Activated T-cell treated with anti-CD3 and anti-CD28 coated beads for 24 hours (primary cell): ENCODE data around the gene SP110.
A peak's percentile ranks its signal among the peaks of the same experiment; 100 is the strongest.
"Not testable (repeated sequence)": the region's sequence is repeated elsewhere in the genome, so short reads cannot be mapped to it uniquely, and the experiment has no call there.

ENCODE experiments used
- DNase-seq: peaks from one replicate; pipeline ENCODE4 v3.0.0-alpha.2; 2020; ENCODE audit warnings: low read depth

SP110 gene

DNA sequence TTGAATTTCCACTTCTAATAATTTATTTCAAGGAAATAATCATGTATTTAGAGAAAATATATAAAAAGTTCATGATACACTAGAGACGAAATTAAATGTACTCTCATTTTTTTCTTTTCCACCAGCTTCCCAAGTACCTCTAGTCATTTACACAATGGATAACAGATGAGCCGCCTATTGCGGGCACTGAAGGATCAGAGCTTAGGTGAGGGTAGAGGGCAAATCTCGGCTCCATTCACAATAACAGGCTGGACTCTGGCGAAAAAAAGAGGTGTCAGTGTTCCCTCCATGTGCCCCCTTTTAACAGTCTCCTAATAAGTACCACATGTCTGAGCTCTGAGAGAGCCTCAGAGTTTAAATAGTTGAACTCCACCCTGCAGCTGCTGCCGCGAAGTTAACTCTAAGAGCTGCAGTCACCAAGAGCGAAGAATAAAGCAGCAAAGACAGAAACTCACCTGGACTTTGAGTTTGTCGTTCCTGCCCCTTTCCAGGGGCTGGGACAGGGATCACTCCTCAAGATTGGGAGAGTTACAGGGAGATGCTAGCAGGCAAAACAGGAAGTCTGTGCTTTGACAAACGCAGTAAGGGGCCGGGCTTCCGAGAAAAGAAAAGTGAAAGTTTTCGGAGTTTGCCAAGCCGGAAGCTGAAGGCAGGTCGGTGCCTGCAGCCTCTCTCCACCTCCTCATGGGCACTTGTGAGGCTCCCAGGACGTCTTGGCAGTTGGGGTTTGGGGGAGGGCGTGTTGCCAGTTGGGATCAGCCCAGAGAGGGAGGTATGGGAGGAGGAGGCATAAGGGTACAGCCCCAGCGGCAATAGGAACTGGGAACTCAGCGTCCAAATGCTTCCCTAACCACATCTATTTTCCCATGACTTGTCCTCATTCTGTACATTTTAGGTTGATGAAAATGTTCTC, at the start of gene SP110:
Gene SP110 (minus strand): TSS at position 566 of the 913 bp plus-strand sequence. CDS start 3,057 bp downstream, outside the sequence.
- peak; percentile 73 for DNase-seq

DNA sequence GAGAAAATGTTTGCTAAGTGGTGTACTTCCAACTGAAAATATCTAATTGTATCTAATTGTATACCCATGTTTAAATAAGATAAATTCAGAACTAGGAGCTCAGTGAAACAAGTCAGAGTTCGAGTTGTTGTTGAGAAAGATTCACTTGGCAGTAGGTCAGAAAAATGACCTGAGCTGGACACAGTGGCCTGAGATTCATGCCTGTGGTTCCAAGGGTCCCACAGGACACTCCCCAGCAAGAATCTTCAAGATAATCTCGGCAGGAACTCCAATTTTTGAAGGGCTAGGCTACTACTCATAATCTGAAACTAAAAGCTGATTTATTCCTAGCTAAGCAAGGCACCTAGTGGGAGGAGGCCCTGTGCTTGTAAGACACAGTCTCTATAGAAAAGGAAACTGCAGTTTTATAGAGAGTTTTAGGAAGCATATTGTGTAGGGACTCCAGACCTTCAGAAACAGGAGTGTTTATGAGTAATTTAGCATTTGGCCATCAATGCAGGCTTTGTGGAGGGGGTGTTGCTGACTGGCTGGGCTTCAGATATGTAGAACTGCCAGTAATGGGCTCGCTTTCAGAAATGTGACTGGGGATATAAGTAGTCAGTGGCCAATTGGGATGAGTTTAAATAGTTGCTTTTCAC, 48.9 kb upstream of the SP110 start:
- no peak for DNase-seq

DNA sequence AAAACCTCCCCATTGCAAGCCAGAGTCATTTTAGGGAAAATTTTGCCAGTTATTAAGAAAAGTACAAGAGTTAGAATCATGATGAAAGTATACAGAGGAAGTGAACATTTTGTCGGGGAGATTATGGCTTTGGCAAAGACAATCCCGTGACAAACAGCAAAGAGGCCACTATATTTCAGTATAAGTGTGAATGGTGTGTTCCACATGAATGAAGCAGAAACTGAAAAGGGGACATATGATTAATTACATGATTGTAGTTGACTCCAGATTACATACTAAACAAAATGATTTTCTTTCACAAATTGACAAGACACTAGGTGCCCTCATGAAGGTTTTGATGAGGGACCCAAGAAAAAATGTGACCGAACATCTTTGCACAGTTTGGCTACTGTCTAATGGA, 47.8 kb upstream of the SP110 start:
- DNase-seq = no peak

DNA sequence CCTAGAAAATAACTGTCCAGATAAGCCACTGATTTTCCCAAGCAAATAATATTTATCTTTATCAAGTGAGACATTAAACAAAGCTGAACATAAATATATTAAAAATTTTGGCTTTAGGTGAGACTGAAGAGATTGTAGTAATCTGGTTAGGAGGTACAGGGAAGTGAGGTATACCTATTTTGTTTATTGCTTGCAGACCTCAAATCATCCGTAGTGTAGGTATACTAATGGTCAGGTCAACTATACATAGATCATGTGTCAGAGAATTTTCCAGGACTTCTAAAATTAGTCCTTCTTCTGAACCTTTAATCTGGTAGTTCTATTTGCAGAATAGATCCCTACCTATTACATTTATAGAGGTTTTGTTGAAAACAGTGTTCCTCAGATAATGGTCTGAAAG, 47.3 kb upstream of the SP110 start:
- DNase-seq = no peak

DNA sequence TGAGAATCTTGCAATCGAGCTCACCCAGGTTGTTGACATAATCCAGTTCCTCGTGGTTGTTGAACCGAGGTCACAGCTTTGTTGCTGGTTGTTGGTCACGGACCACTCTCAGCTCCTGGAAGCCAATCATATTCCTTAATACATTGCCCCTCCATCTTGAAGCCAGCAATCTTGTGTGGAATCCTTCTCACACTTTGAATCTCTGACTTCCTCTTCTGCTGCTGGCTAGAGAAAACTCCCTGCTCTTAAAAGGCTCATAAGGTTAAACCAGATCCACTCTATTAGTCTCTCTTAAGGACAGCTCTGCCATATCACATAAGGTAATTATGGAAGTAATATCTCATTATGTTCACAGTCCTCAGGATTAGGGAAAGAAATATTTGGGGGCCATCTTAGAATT, 46.9 kb upstream of the SP110 start:
- DNase-seq = no peak

DNA sequence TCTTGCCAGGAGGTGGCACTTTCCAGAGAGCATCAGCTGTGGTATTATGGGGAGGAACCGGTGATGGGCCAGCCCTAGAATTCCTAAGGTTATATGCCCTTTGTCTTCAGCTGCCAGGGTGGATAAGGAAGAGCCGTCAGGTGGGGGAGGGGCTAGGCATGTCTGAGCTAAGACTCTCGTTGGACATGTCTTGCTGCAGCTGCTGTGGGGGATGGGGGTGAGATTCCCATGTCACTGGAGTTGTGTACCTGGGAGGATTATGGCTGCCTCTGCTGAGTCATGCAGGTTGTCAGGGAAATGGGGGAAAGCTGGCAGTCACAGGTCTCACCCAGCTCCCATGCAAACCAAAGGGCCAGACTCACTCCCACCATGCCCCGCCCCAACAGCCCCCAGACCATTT, 45.2 kb upstream of the SP110 start:
- DNase-seq = not testable (repeated sequence)

DNA sequence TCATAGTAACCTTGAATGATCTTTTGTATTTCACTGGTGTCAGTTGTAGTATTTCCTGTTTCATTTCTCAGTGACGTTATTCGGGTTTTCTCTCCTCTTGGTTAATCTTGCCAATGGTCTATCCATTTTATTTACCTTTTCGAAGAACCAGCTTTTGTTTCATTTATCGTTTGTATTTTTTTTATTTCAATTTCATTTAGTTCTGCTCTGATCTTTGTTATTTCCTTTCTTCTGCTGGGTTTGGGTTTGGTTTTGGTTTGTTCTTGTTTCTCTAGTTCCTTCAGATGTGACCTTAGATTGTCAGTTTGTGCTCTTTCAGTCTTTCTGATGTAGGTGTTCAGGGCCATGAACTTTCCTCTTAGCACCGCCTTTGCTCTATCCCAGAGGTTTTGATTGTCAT, 42.5 kb upstream of the SP110 start:
- DNase-seq = no peak

DNA sequence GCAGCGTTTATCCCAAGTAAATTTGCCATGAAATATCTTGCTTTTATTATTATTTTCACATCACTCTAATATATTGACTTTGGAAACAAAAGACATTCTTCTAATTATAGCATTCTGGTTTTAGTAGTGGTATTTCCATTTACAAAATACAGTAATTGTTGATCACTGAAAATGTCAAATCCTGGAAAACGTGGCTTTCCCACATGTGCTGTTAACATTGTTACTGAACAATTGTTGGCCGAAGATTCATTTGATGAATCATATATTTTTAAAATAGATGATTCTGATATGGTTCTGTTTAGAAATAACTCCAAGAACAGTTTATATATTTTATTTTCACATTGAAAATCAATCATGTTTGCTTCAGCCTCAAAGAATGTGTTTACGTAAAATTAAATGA, 38.7 kb upstream of the SP110 start:
- no peak for DNase-seq

DNA sequence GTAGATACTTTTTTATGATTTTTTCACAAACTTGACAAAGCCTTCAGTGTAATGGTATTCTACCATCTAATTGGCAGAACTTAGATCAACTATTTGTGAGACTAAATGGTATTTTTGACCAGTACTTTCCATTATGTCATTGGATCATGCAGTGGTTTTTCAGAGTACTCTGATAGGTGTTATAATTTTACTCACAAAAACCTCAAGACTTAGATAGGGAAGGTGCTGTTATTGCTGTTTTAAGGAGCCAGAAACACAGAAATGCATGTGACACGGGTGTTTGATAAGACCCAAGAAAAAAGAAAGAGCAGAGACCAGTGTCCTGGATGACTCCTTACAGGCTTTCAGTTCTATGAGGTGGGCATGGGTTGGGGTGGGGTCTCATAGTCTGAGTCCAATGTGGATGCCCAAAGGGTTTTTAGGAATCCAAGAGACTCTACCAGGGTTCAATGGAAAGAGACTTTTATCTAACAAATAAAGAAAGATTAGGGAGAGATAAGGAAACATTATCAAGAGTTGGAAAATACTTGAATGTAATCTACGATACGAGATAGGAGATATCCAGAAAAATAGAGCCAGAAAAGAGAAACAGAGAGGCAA, 37.0 kb upstream of the SP110 start:
- no peak for DNase-seq

DNA sequence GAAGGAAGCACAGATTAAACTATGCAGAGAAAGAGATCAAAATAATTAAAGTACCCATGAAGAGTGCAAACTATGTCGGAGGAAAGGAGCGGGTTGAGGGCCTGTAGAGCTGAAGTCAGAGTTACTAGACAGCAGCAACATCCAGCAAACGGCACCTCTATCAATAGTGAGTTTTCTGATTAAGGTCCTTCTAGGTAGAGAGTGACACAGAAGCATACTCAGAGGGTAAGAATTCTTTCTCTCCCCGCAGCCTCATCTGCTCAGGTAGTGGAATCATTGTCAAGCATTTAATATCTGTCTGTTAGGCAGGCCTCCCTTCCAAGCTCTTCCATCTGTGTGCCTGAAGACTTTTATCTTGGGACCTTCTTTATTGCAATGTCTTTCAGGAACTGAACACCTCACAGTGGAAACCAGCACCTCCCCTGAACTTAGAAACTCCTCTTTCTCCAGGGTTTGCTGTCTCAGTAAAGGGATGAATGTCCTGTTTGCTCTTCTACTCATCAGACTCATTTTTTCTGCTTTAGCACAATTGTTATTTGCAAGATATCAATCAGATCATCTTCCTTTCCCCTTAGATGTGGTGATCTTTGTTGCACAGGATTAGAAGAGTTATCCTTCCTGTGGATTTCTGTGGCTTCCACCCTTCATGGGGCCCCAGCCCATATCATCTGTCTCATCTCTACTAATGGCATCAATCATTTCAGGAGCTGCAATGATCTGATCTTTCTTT, 34.5 kb upstream of the SP110 start:
- peak; percentile 17 for DNase-seq

DNA sequence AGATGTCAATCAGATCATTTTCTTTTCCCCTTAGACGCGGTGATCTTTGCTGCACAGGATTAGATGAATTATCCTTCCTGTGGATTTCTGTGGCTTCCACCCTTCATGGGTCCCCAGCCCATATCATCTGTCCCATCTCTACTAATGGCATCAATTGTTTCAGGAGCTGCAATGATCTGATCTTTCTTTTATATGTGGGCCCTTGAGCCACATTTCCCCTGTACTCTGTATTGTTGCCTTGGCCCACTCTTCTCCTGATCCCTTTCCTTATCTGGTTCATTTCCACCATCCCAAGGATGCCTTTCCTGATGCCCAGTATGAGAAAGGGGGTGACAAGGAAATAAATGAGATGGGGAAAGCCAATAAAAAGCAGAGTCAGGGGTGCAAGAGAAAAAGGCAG, 30.4 kb upstream of the SP110 start:
- no peak for DNase-seq

DNA sequence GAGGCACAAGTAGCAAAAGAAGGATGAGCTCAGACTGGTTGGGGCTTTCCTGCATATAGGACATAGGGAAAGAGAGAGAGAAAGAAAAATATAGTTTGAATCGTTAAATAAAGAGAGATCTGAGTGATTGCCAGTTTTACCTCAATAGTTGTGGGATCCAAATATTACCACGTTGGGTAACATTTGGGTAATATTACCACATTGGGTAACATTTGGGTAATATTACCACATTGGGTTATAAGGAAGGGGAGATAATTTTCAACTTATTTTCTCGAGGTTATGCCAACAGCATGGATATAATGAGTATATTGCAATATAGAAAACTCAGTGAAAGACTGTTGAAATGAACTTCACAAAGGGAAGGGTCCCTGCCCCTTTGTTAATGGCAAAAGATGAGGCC, 26.4 kb upstream of the SP110 start:
- DNase-seq = no peak

DNA sequence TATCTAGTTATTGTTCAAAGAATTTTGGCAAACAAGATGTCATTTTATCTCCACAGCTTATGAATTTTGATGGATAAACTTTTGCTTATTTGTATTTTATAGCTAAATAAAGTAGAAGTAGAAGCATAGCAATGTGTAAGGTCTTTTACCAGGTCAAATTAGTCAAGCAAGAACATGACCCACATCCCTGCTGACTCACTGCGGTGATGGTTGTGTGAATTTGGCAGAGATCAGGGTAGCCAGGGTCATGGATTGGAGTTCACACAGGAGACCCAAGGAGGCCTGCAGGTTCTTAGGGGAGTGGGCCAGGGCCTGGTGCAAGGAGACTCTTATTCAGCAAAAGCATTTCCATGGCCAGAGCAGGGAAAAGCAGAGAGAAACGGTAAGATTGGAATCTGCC, 24.4 kb upstream of the SP110 start:
- no peak for DNase-seq

DNA sequence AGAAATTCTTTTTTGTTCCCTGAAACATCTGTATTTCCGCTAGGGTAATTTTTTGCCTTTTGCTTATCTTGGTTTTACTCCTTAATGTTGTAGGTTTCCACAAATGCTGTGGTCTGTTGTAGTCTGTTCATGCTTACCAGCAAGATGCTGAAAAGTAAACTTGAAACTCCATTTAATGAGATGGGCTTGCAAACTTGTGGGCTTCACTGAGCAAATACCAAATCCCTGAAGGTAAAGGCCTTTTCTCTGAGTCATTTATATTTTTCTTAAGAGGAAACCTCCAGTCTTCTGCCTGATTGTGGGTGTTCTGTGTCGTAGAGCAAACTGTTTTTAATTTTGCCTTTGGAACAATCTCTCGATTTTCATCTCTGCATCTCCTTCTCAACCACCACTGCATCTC, 15.1 kb upstream of the SP110 start:
- DNase-seq = no peak

DNA sequence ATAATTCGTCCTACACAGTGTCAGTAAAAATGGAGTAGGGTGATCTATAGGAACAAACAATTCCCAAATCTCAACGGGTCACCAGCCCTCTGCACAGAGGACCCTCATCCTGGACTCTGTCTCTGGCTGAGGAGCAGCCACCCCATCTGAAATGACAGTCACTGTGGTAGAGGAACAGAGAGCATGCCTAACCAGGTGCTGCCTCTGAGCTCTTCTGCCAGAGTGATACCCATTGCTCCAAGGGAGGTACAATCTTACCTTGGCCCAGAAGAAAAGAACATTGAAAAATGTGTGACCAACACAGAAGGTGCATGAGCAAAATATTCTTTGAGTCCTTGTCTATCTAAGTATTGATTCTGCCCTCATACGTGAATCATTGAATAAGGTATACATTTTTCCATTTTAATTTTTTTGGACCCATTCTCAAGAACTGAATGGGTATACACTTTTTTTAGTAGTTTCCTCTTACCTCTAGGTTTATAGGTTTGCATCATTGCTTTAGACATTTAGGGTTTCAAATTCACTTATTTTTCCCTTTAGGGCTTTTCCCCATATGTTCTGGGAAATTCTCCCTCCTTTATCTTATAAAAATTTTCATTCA, 14.4 kb upstream of the SP110 start:
- DNase-seq = no peak

DNA sequence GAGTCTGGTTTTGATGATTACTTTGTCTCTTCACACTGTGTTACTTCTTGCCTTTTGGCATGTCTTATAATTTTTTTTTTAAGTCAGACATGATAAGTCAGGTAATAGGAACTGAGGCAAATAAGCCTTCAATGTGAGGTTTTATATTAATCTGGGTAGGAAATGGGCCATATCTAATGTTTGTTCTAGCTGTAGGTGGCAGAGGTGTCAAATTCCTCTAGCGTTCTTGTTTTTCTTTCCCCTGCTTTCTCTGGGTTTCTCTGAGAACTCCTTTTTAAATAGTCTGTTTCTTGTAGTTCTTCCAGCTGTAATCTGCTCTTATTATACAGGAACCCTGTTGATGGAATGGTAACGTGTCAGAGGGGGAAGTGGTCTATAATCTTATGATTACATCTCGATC, 11.5 kb upstream of the SP110 start:
- DNase-seq = no peak

DNA sequence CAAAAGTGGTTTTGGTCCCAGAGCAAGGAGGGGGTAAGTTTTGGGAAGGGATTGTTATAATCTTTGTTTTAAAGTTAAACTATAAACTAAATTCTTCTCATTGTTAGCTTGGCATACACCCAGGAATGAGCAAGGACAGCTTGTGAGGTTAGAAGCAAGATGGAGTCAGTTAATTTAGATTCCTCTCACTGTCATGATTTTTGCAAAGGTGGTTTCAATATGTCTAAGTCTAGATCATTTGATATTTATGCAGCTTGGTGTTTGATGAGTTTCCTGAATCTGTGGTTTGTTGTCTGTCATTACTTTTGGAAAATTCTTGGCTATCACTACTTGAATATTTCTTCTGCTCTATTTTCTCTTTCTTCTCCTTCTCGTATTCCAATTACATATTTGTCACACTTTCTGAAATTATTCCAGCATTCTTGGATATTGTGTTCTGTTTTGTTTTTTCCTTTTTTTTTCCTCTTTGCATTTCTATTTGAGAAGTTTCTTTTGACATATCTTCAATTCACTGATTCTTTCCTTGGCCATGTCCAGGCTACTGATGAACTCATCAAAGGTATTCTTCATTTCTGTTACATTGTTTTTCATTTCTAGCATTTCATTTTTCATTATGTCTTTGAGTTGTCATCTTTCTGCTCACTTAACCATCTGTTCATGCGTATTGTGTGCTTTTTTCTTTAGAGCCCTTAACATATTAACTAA, 10.9 kb upstream of the SP110 start:
- no peak for DNase-seq

DNA sequence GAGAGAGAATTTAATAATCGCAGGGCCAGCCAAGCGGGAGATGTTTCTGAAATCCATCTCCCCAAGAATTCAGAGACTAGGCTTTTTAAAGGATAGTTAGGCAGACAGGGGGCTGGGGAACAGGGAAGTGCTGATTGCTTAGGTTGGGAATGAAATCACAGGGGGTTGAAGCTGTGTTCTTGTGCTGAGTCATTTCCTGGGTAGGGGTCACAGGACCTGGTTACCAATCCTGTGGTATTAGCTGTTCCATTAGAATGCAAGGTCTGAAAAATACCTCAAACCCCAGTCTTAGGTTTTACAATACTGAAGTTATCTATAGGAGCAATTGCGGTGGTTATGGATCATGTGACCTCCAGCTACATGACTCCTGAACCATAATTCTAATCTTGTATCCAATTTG, 10.3 kb upstream of the SP110 start:
- no peak for DNase-seq

DNA sequence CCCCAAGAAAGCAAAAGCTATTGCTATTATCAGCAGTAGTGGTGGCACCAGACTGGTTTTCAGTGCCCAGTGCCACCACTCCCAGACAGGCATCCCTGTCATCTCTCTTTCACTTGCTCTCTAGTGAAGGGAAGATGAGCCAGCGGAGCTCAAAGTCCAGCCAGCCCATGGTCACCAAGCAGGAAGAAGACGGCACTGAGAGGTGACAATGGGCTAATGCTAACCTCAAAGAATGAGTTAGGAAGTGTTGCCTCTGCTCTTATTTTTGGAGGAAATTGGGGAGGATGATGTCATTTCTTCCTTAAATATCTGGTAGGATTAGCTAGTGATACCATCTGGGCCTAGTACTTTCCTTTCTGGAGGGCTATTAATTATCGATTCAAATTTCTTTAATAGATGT, 7.4 kb upstream of the SP110 start:
- no peak for DNase-seq

DNA sequence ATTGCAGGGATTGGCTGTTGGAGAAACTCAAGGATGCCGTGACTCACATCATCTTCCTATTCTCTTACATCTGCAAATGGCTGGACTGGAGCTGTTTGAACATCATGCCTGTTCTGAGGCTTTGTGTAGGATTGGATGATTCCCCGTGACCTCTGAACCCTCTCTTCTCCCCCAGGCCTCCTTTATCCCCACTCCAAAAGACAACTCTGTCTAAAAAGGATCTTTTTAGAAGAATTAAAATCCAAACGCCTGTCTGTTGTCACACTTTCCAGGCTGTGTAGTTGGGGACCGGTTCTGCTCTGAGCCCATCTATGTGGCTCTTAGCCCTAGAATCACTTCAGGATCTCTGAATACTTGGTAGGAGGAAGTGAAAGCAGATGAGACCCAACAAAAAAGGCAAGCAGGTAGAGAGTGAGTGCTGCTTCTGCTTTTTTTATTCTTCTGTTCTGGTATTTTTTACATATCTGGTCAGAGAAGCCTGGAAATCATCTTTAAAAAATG, 6.3 kb upstream of the SP110 start:
- DNase-seq = no peak

DNA sequence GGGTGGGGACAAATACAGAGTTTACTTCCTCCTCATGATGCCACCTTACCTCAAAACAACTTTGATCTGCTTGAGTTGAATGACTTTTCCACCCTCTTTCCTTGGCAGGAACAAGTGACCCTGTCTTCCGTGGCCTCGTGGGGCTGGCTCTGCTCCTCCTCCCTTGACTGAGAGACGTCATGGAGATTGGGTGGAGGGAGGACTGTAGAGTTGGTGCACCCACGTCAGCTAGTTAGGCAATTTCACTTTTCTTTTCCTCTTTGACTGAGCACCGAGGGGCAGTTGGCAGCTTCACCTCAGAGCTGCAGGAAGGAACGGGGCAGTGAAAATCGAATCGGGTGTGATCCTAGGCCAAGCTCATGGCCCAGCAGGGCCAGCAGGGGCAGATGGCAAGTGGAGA, 5.7 kb upstream of the SP110 start, which contains the start of gene SP140:
Gene SP140 (plus strand): TSS at position 251 of the 400 bp plus-strand sequence. CDS start 109 bp downstream, at position 360.
- peak; percentile 74 for DNase-seq
